T-helper 2 cell (primary cell): ENCODE results near the gene BRK1.
"Not testable (repeated sequence)": the region's sequence is repeated elsewhere in the genome, so short reads cannot be mapped to it uniquely, and the experiment has no call there.

ENCODE experiments used
- DNase-seq, 5 experiments: peaks; one replicate each; pipeline versions ENCODE4 v3.0.0 to v3.0.0-alpha.2; 2012 to 2022
- total RNA-seq, 2 donors: gene quantifications; one replicate each; lab custom pipeline; 2026; lab: John Stamatoyannopoulos, UW

BRK1 gene
- total RNA-seq: 24.3 to 38.3 reads per million in 2 donors

DNA sequence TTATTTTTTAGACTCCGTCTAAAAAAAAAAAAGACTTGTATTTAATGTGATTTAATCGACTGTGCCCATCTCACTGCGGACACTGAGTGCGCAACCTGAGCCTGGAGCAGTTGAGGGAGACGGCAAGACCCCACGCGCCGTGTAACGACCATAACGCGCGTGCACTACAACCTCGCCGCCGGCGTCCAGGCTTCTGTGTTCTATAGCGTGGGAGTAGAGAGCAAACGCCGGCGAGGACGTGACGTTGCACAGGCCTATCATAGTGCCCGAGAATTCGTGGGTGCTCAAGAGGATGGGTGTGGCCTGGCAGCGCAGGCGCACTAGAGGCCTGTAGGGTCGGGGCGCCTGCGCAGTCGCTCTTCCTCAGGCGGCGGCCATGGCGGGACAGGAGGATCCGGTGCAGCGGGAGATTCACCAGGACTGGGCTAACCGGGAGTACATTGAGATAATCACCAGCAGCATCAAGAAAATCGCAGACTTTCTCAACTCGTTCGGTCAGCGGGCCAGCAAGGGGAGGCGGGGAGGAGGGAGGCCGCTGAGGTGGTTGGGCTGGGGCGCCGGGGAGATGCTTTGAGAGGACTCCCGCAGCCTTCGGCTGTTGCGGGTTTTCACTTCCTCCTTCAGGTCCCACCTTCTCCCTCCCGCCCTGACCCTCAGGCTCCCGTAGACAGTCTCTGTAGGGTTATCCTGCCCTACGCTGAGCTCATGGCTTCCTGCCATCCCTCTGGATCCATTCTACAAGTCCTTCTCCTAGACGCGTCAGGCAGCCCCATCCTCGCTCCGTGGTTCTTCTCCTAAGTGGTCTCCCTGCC is at the start of gene BRK1:
Gene BRK1 (plus strand): TSS at position 350 of the 812 bp plus-strand sequence. CDS start 27 bp downstream, at position 377.
- peak; percentile 81 to 97 (median 88) for DNase-seq

DNA sequence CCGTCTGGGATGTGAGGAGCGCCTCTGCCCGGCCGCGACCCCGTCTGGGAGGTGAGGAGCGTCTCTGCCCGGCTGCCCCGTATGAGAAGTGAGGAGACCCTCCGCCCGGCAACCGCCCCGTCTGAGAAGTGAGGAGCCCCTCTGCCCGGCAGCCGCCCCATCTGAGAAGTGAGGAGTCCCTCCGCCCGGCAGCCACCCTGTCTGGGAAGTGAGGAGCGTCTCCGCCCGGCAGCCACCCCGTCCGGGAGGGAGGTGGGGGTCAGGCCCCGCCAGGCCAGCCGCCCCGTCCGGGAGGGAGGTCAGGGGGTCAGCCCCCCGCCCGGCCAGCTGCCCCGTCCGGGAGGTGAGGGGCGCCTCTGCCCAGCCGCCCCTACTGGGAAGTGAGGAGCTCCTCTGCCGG is 45.4 kb upstream of the BRK1 start:
- DNase-seq: not testable (repeated sequence)

- no peak for DNase-seq
Measured at GRCh38 chr3:10074666-10075065, 40.8 kb upstream of the BRK1 start.

- DNase-seq: no peak
Measured at GRCh38 chr3:10081871-10082270, 33.6 kb upstream of the BRK1 start.

DNA sequence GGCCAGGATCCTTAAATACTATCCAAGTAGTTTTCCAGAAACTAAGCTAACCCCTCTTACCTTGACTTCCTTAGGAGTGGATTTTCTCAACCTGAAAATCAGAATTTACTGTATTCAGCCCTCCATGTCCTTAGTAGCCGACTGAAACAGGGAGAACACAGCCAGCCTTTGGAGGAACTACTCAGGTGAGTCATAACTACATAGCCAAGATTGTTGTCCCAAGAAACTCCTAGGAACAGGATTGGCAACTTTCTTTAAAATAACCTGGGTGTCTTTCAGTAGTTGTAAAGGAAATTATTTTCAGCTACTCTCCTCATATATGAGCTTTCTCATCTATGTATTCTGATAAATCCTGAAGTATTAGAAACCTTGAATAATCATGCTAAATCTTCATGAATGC is 29.7 kb upstream of the BRK1 start:
- no peak for DNase-seq

DNA sequence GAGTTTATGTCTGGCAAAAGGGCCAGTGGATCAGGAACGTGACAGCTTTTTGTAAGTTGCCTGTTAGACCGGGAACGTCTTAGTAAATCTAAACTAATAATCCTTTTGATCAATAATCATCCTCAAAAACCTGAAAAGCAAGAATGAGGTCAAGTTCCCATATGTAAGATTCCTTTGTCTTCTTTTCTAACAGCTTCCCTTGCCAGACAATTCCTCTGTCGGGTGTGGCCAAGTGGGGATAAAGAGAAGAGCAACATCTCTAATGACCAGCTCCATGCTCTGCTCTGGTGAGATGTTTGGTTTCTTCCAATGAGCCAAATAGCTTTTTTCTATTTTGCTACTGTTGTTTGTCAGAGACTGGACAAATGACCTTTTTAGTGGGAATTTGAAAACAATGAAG is 27.2 kb upstream of the BRK1 start:
- no peak for DNase-seq

- DNase-seq: no peak
Measured at GRCh38 chr3:10090179-10090578, 25.3 kb upstream of the BRK1 start.

DNA sequence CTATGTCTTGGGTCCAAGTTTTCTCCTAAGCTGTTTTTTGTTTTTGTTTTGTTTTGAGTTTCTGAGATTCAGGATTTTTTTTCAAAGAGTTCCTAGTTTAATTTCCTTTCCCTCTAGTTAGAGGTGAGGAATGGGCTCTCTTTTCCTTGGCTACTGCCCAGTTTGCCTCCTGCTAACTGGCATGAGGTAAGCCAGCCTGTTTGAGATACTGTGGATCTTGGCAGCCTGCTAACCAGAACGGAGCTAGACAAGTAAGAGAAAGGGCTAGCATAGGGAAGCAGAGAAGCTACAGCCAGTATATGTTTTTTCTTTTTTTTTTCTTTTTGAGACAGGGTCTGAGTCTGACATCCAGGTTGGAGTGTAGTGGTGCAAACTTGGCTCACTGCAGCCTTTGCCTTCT is 24.7 kb upstream of the BRK1 start:
- not testable (repeated sequence) for DNase-seq

DNA sequence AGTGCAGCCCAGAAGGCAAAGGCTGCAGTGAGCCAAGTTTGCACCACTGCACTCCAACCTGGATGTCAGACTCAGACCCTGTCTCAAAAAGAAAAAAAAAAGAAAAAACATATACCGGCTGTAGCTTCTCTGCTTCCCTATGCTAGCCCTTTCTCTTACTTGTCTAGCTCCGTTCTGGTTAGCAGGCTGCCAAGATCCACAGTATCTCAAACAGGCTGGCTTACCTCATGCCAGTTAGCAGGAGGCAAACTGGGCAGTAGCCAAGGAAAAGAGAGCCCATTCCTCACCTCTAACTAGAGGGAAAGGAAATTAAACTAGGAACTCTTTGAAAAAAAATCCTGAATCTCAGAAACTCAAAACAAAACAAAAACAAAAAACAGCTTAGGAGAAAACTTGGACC is 24.1 kb upstream of the BRK1 start:
- not testable (repeated sequence) for DNase-seq

DNA sequence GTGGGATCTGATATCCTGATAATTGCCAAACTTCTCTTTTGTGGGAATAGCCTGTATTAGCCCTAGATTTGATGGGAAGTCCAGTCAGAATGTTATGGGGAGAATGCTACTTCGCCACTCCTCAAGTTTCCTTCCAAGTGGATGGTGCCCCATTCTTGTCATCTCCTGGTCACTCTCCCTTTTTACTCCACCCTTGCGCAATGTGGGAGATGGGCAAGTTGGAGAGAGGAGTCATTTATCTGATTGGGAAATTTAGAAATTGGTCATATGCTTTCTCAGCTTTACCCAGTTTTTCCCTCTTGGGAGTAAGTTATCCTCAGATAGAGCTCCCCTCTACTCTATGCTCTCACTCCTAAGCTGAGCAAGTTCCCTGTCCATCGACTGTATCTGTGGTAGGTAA is 21.8 kb upstream of the BRK1 start:
- DNase-seq: no peak

DNA sequence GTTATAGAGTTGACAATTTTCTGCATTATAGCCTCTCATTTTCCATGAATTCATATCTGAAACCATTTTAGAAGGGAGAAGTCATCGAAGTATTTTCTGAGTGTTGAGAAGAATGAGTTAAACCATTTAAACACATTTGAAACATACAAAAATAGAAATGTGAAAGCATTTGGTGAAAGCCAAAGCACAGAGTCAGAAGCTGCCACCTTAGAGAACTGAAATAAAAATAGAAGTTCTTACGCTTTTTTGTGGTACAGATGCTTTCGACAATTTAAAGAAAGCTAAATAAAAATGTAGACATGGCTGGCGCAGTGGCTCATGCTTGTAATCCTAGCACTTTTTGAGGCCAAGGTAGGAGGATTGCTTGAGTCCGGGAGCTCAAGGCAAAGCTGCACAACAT is 16.4 kb upstream of the BRK1 start:
- no peak for DNase-seq

- no peak for DNase-seq
Measured at GRCh38 chr3:10106919-10107318, 8.6 kb upstream of the BRK1 start.

- no peak for DNase-seq
Measured at GRCh38 chr3:10108091-10108490, 7.4 kb upstream of the BRK1 start, which contains the start of gene FANCD2OS. Gene FANCD2OS (minus strand): TSS chr3:10108255. CDS start chr3:10104774, 3,481 bp downstream.

- no peak for DNase-seq
Measured at GRCh38 chr3:10116138-10116460, 624 bp downstream of the BRK1 start.

GRCh38 chr3:10116928-10117327 is 1.5 kb downstream of the BRK1 start:
- no peak for DNase-seq

GRCh38 chr3:10119376-10119775 is 3.9 kb downstream of the BRK1 start:
- DNase-seq: no peak

- DNase-seq: no peak
Measured at GRCh38 chr3:10121064-10121463, 5.6 kb downstream of the BRK1 start.

GRCh38 chr3:10122724-10123123 is 7.2 kb downstream of the BRK1 start:
- DNase-seq: no peak

DNA sequence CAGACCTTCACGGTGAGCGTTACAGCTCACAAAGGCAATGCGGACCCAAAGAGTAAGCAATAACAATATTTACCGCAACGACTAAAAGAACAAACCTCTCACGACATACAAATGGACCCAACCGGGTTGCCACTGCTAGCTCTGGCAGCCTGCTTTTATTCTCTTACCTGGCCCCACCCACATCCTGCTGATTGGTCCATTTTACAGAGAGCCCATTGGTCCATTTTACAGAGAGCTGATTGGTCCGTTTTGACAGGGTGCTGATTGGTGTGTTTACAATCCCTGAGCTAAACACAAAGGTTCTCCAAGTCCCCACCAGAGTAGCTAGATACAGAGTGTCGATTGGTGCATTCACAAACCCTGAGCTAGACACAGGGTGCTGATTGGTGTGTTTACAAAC is 20.4 kb downstream of the BRK1 start:
- DNase-seq: not testable (repeated sequence)

GRCh38 chr3:10136426-10137005 is 21.0 kb downstream of the BRK1 start:
- DNase-seq: no peak

GRCh38 chr3:10137178-10137577 is 21.7 kb downstream of the BRK1 start:
- peak in 1 of 5 experiments; percentile 83 for DNase-seq

DNA sequence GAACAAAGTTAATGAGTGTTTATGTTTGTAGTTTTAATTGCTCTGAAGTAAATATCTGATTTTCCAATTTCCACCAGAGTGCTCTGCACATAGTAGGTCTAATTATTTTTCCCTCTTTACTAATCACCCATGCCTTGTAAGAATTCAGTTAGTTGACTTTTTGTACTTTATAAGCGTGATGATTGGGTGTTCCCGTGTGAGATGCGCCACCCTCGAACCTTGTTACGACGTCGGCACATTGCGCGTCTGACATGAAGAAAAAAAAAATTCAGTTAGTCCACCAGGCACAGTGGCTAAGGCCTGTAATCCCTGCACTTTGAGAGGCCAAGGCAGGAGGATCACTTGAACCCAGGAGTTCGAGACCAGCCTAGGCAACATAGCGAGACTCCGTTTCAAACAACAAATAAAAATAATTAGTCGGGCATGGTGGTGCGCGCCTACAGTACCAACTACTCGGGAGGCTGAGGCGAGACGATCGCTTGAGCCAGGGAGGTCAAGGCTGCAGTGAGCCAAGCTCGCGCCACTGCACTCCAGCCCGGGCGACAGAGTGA is 25.6 kb downstream of the BRK1 start:
- peak in 1 of 5 experiments; percentile 32 for DNase-seq

DNA sequence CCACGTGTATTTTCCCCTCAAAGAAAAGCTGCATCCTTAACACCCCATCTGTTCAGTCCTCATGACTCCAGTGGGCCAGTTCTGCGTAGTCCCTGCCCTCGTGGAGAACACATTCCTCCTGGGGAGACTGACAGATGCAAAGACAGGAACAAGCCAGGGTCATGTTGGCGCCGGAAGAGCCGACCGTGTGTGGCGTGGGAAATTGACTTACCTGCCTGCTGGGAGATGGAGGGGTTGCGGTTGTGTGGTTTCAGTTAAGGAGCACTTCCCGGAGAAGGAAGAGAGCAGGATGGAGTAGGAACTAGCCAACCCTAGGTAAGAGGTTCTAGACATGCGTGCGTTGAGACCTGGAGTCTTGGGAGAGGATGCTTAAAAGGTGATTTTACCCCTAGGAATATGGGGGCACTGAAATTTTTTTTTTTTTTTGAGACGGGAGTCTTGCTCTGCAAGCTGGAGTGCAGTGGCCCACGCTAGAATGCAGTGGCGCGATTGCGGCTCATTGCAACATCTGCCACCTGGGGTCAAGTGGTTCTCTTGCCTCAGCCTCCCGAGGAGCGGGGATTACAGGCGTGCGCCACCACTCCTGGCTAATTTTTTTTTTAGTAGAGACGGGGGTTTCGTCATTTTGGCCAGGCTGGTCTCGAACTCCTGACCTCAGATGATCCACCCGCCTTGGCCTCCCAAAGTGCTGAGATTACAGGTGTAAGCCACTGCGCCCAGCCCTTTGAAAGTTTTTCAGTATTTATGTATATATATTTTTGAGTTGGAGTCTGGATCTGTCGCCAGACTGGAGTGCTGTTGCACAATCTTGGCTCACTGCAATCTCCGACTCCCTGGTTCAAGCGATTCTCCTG is 27.5 kb downstream of the BRK1 start:
- DNase-seq: peak in 1 of 5 experiments; percentile 45
